ENCODE results near the gene GCNT2.
"Not testable (repeated sequence)": the region's sequence is repeated elsewhere in the genome, so short reads cannot be mapped to it uniquely, and the experiment has no call there.

GCNT2 gene

GRCh38 chr6:10514049-10514780, 6.9 kb upstream of the GCNT2 start:
- no peak for DNase-seq

GRCh38 chr6:10516953-10517352, 4.2 kb upstream of the GCNT2 start:
- no peak for DNase-seq

GRCh38 chr6:10518557-10519407, 2.4 kb upstream of the GCNT2 start:
- peak in 1 of 2 donors; percentile 21 for DNase-seq

GRCh38 chr6:10519408-10519697, 1.8 kb upstream of the GCNT2 start:
- not testable (repeated sequence) for DNase-seq

GRCh38 chr6:10520468-10520867, 683 bp upstream of the GCNT2 start:
- DNase-seq, result no peak

- DNase-seq, result no peak
These were observed 1.9 kb downstream of the GCNT2 start for GRCh38 chr6:10522929-10523573.

GRCh38 chr6:10526156-10526555, 5.0 kb downstream of the GCNT2 start:
- DNase-seq, result no peak

GRCh38 chr6:10528158-10528981, 7.2 kb downstream of the GCNT2 start:
- DNase-seq, result peak; percentile 24 to 35

- peak in 1 of 2 donors; percentile 13 for DNase-seq
These were observed 8.2 kb downstream of the GCNT2 start for GRCh38 chr6:10529231-10529801.

- not testable (repeated sequence) for DNase-seq
These were observed 8.8 kb downstream of the GCNT2 start for GRCh38 chr6:10529828-10530374.

GRCh38 chr6:10531503-10531902, 10.4 kb downstream of the GCNT2 start:
- DNase-seq, result peak; percentile 24 to 34

GRCh38 chr6:10531942-10532341, 10.8 kb downstream of the GCNT2 start:
- no peak for DNase-seq

GRCh38 chr6:10532392-10532791, 11.2 kb downstream of the GCNT2 start:
- DNase-seq, result no peak

- peak in 1 of 2 donors; percentile 36 for DNase-seq
These were observed 13.2 kb downstream of the GCNT2 start for GRCh38 chr6:10534419-10534762.

GRCh38 chr6:10535193-10535592, 14.0 kb downstream of the GCNT2 start:
- no peak for DNase-seq

GRCh38 chr6:10537726-10538125, 16.6 kb downstream of the GCNT2 start:
- DNase-seq, result no peak

- no peak for DNase-seq
These were observed 19.1 kb downstream of the GCNT2 start for GRCh38 chr6:10540073-10540746.

GRCh38 chr6:10541591-10541990, 20.4 kb downstream of the GCNT2 start:
- no peak for DNase-seq

- no peak for DNase-seq
These were observed 21.1 kb downstream of the GCNT2 start for GRCh38 chr6:10542213-10542612.

GRCh38 chr6:10543488-10543887, 22.3 kb downstream of the GCNT2 start:
- DNase-seq, result no peak

GRCh38 chr6:10545482-10545881, 24.3 kb downstream of the GCNT2 start:
- DNase-seq, result no peak

GRCh38 chr6:10547809-10548208, 26.7 kb downstream of the GCNT2 start:
- no peak for DNase-seq

Data from CD4-positive, alpha-beta T cell treated with Interleukin-4 for 1 hour (primary cell).